Stimulated activated naive CD8-positive, alpha-beta T cell treated with anti-CD3 and anti-CD28 coated beads, Interleukin-15, Interleukin-2, amounts not matched to agents 100 U/mL and 50 U/mL, for 24 hours (primary cell): Measurements from ENCODE around the gene USH2A.

Source experiments
- ATAC-seq: fragments of 150-1000 bp; cut with Tn5 transposase; one replicate; pipeline ENCODE4 v1.10.0; 2021
- DNase-seq: peaks from one replicate; pipeline ENCODE4 v3.0.0; 2021

Gene USH2A

GRCh38 chr1:215779729-215780128, 643.5 kb downstream of the USH2A start:
- DNase-seq (no peak), ATAC-seq (no peak)

- no peak for ATAC-seq
- no peak for DNase-seq
These were observed 645.8 kb downstream of the USH2A start for GRCh38 chr1:215777370-215777925.

- no peak for ATAC-seq
These were observed 646.9 kb downstream of the USH2A start for GRCh38 chr1:215776336-215776735.

GRCh38 chr1:215772151-215772550, 651.1 kb downstream of the USH2A start:
- no peak for ATAC-seq
- DNase-seq = no peak

More at GRCh38 chr1:215776336-215776735, 646.9 kb downstream of the USH2A start:
- no peak for DNase-seq

- ATAC-seq (no peak), DNase-seq (no peak)
These were observed 654.9 kb downstream of the USH2A start for GRCh38 chr1:215768303-215768702.

GRCh38 chr1:215767761-215768160, 655.5 kb downstream of the USH2A start:
- ATAC-seq = no peak

GRCh38 chr1:215766521-215766920, 656.7 kb downstream of the USH2A start:
- no peak for DNase-seq
- ATAC-seq = no peak

More at GRCh38 chr1:215767761-215768160, 655.5 kb downstream of the USH2A start:
- no peak for DNase-seq

GRCh38 chr1:215765833-215766232, 657.4 kb downstream of the USH2A start:
- DNase-seq (no peak), ATAC-seq (no peak)

GRCh38 chr1:215761446-215761845, 661.8 kb downstream of the USH2A start:
- ATAC-seq = no peak
- no peak for DNase-seq

GRCh38 chr1:215754112-215754511, 669.1 kb downstream of the USH2A start:
- DNase-seq (no peak), ATAC-seq (no peak)

- no peak for DNase-seq
- ATAC-seq = no peak
These were observed 673.8 kb downstream of the USH2A start for GRCh38 chr1:215749414-215749813.

- ATAC-seq (no peak), DNase-seq (no peak)
These were observed 674.8 kb downstream of the USH2A start for GRCh38 chr1:215748431-215748830.

- DNase-seq = no peak
- ATAC-seq = no peak
These were observed 678.8 kb downstream of the USH2A start for GRCh38 chr1:215744419-215744818.

GRCh38 chr1:215739025-215739424, 684.2 kb downstream of the USH2A start:
- no peak for DNase-seq
- ATAC-seq = no peak

- ATAC-seq = no peak
- DNase-seq = no peak
These were observed 691.5 kb downstream of the USH2A start for GRCh38 chr1:215731699-215732098.

- ATAC-seq (no peak), DNase-seq (no peak)
These were observed 692.6 kb downstream of the USH2A start for GRCh38 chr1:215730600-215730999.

GRCh38 chr1:215728169-215728568, 695.1 kb downstream of the USH2A start:
- DNase-seq (no peak), ATAC-seq (no peak)

- no peak for ATAC-seq
- no peak for DNase-seq
These were observed 703.1 kb downstream of the USH2A start for GRCh38 chr1:215720126-215720525.

- no peak for ATAC-seq
These were observed 703.7 kb downstream of the USH2A start for GRCh38 chr1:215719552-215719951.

GRCh38 chr1:215718575-215719287, 704.5 kb downstream of the USH2A start:
- ATAC-seq (no peak), DNase-seq (no peak)

More at GRCh38 chr1:215719552-215719951, 703.7 kb downstream of the USH2A start:
- DNase-seq = no peak

GRCh38 chr1:215717677-215718426, 705.4 kb downstream of the USH2A start:
- no peak for ATAC-seq
- DNase-seq = no peak

GRCh38 chr1:215710899-215711225, 712.4 kb downstream of the USH2A start:
- no peak for DNase-seq

More at GRCh38 chr1:215710899-215711225, 712.4 kb downstream of the USH2A start:
- no peak for ATAC-seq
